Tibial nerve (tissue), 4 donors: ENCODE data around the gene CCK.

ENCODE experiments used
- CTCF ChIP-seq, 5 experiments: fragments of 200-600 bp in 3 of 5; fragments of 450-650 bp in 2 of 5; sonication (generic) in 3 of 5; IDR thresholded peaks; one replicate each; pipeline ENCODE4 v1.5.1; 2016 to 2019; ENCODE audit warnings: antibody characterized with exemption in 5 of 5, mild to moderate bottlenecking in 3 of 5, moderate library complexity in 2 of 5
- EP300 ChIP-seq, 2 donors: sonication (generic); formaldehyde crosslinking; IDR thresholded peaks; one replicate each; pipeline ENCODE4 v1.6.1; 2017; ENCODE audit warnings: antibody characterized with exemption in 2 of 2, mild to moderate bottlenecking in 1 of 2
- POLR2A ChIP-seq, 2 donors: fragments of 450-650 bp; IDR thresholded peaks; one replicate each; pipeline ENCODE4 v1.6.1; 2017; ENCODE audit warnings: antibody characterized with exemption in 2 of 2, mild to moderate bottlenecking in 2 of 2, moderate library complexity in 2 of 2

GRCh38 chr3:42246091-42246490, 19.9 kb downstream of the CCK start:
- TF ChIP-seq CTCF (IDR thresholded peaks at IDR 0.05) = no peak
- TF ChIP-seq POLR2A (IDR thresholded peaks at IDR 0.05) = no peak
- TF ChIP-seq EP300 (IDR thresholded peaks at IDR 0.05) = no peak
